ENCODE data around the gene MBOAT1.

DNA sequence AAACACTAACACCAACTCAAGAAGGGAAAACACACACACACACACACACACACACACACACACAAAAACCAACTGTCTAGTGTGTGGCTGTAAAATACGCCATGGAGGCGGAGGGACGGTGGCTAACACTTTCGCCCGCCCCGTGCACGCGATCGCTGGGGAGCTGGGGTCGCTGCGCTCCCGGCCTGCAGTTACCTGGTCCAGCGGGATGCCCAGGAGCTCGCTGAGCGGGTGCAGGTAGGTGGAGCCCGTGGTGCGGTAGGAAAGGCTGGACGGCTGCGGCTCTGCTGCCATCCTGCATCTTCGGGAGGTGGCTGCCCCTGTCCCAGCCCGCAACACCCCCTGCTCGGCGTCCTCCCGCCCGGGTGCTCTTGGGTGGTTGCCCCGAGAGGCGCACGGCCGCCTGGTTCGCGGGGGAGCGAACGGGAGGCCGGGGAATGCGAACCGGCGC, 303 bp downstream of the MBOAT1 start:
- TF ChIP-seq, protein P1, sequence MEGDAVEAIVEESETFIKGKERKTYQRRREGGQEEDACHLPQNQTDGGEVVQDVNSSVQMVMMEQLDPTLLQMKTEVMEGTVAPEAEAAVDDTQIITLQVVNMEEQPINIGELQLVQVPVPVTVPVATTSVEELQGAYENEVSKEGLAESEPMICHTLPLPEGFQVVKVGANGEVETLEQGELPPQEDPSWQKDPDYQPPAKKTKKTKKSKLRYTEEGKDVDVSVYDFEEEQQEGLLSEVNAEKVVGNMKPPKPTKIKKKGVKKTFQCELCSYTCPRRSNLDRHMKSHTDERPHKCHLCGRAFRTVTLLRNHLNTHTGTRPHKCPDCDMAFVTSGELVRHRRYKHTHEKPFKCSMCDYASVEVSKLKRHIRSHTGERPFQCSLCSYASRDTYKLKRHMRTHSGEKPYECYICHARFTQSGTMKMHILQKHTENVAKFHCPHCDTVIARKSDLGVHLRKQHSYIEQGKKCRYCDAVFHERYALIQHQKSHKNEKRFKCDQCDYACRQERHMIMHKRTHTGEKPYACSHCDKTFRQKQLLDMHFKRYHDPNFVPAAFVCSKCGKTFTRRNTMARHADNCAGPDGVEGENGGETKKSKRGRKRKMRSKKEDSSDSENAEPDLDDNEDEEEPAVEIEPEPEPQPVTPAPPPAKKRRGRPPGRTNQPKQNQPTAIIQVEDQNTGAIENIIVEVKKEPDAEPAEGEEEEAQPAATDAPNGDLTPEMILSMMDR (IDR thresholded peaks at IDR 0.05; ENCODE audit: insufficient read depth, low read depth, low read length), result no peak
- TF ChIP-seq EZH2 (IDR thresholded peaks at IDR 0.05; ENCODE audit: insufficient read depth, low read length), result no peak

Data from astrocyte (in vitro differentiated cells and primary cell).